G401.6 (cell line): ENCODE results near the gene CCDC17.

Experiments used
- FAIRE-seq: peaks from 2 replicates; lab custom pipeline; 2012; peaks lifted over from hg19 to GRCh38; lab: Jason Lieb, UNC

The CCDC17 gene

GRCh38 chr1:45583264-45583665, 40.6 kb downstream of the CCDC17 start:
- FAIRE-seq: peak; percentile 98

DNA sequence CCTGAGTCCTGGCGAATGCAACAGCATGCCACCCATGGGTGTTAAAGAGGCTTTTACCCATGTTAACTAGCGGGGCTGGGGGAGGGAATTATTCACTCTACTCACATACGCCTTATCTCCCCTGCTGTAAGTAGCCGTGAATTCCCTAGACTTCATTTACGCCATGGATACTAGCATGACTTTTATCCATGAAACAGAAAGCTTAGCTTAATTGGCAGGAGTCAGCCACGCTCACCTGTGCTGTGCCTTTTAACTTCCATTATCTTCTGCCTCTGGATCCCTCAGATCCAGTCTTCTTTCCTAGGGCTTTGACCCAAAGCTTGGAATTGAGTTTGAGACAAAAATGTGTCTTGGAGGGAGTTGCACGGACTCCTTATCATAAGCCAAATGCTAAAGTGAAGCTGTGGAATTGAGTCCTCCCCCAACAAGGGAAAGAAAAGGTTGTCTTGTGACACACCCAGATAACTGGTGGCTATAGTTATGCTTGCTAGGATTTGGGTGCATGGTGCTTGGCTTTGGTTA, 49.7 kb downstream of the CCDC17 start:
- FAIRE-seq: no peak

- no peak for FAIRE-seq
These were observed 50.5 kb downstream of the CCDC17 start for GRCh38 chr1:45573231-45573804.

DNA sequence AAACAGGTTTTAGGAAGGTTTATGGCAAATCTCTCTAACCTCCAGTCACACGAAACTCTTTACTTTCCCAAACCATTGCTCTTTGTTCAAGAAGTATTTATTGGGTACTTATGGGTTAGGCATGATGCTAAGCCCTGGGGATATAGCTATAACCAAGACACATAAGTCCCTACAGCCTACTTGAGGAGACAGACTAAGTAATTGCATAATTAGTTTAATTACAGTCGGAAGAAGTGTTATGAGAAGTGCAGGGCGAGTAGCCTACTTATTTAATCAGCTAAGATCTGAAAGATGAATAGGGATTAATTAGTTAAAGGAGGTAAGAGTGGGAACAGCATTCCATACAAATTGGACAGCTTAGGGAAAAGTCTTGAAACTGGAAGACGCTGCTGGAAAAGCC, 53.2 kb downstream of the CCDC17 start:
- FAIRE-seq: no peak
